ENCODE data around the gene CELF4. TPM values are rescaled to one million over a fixed set of nuclear protein-coding genes. Genes with fewer than 3 reads are reported as not detected.
A peak's percentile ranks its signal among the peaks of the same experiment; 100 is the strongest.

Gene CELF4
- total RNA-seq, 2 donors from 2014 or later, result 0.22 to 3.9 TPM

DNA sequence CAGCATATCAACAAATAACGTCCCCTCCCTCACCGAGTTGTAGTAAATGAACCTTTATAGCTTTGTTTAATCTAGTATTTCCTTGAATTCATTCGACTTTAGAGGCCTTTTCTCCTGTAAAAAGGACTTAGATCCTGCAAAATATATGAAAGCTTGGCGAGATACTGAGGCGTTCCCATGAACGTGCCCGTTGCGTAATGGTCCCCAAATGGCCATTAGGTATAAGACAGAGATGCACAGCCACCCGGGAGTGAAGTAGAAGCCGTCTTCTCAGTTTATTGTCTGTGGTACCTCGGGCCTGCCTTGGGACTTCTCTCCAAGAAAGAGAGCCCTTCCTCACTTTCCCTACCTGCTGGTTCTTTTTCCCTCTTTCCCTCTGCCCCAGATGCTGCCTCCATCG is 310.6 kb downstream of the CELF4 start:
- DNase-seq (ENCODE audit: low spot score), result no peak
- Histone ChIP-seq H3K27me3 (no peaks in the 10 kb centered on the region), H3K4me3 (no peak overlapping the region), H3K27ac (no peak overlapping the region), H3K4me1 (peaks cover 0 to 12% of the 10 kb centered on the region in 2 donors), H3K36me3 (no peaks in the 10 kb centered on the region), H3K9me3 (no peaks in the 10 kb centered on the region)
- no peak for TF ChIP-seq CTCF (IDR thresholded peaks at IDR 0.05)

DNA sequence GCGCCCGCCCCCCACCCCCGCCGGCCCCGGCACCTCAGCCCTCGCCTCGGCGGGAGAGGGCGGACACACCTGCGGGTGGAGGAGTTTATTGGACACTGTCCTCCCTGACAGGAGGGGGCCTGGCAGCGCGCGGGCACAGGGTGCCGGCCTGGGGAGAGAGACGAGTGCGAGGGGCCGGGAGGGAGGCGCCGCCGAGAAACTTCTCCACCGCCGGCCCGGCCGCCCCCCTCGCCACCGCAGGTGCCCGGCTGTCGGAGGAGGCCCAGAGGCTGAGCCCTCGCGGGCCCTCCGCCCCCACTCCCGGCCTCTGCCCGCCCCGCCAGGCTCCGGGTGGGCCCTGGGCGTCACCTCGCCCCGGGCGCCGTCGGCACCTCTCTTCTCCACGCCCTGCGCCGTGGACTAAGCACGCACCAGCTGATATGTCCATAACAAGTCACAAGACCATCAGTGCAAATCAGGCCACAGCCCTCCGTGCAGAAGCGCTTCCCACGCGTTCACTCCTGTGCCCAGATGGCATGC is 311.3 kb downstream of the CELF4 start:
- no peak for DNase-seq (ENCODE audit: low spot score)
- H3K9me3 ChIP-seq, result no peaks in the 10 kb centered on the region
- no peaks in the 10 kb centered on the region for H3K36me3 ChIP-seq
- no peaks in the 10 kb centered on the region for H3K27me3 ChIP-seq
- peaks cover 0 to 12% of the 10 kb centered on the region in 2 donors for H3K4me1 ChIP-seq
- no peak overlapping the region for H3K27ac ChIP-seq
- TF ChIP-seq CTCF (IDR thresholded peaks at IDR 0.05), result no peak
- H3K4me3 ChIP-seq, result peak overlapping the region; percentile 46 to 54

- Histone ChIP-seq H3K36me3 (no peaks in the 10 kb centered on the region), H3K9me3 (no peaks in the 10 kb centered on the region), H3K27me3 (no peaks in the 10 kb centered on the region), H3K4me3 (peak overlapping the region; percentile 46 to 54), H3K27ac (no peak overlapping the region), H3K4me1 (peaks cover 0 to 12% of the 10 kb centered on the region in 2 donors)
- TF ChIP-seq CTCF (IDR thresholded peaks at IDR 0.05), result no peak
- DNase-seq (ENCODE audit: low spot score), result no peak
Measured at GRCh38 chr18:37253394-37254235, 312.0 kb downstream of the CELF4 start.

GRCh38 chr18:37252854-37253393 is 312.7 kb downstream of the CELF4 start:
- no peak for TF ChIP-seq CTCF (IDR thresholded peaks at IDR 0.05)
- peaks cover 0 to 12% of the 10 kb centered on the region in 2 donors for H3K4me1 ChIP-seq
- no peak overlapping the region for H3K4me3 ChIP-seq
- H3K36me3 ChIP-seq, result no peaks in the 10 kb centered on the region
- H3K27me3 ChIP-seq, result no peaks in the 10 kb centered on the region
- H3K27ac ChIP-seq, result no peak overlapping the region
- DNase-seq (ENCODE audit: low spot score), result no peak
- H3K9me3 ChIP-seq, result no peaks in the 10 kb centered on the region

- DNase-seq (ENCODE audit: low spot score), result no peak
- H3K4me1 ChIP-seq, result peaks cover 0 to 12% of the 10 kb centered on the region in 2 donors
- no peaks in the 10 kb centered on the region for H3K9me3 ChIP-seq
- H3K4me3 ChIP-seq, result no peak overlapping the region
- H3K27ac ChIP-seq, result no peak overlapping the region
- TF ChIP-seq CTCF (IDR thresholded peaks at IDR 0.05), result no peak
- no peaks in the 10 kb centered on the region for H3K27me3 ChIP-seq
- H3K36me3 ChIP-seq, result no peaks in the 10 kb centered on the region
Measured at GRCh38 chr18:37252342-37252741, 313.3 kb downstream of the CELF4 start.

Measured in right atrium auricular region (tissue), 2 donors.